GM12892 (cell line): ENCODE measurements around the gene WDFY3.

ENCODE experiments used
- DNase-seq: peaks from one replicate; pipeline ENCODE4 v3.0.0; 2011; ENCODE audit not compliant: insufficient read length
- FAIRE-seq: peaks from 2 replicates; lab custom pipeline; 2011; peaks lifted over from hg19 to GRCh38; lab: Jason Lieb, UNC
- POLR2A ChIP-seq: IDR thresholded peaks from 2 replicates; pipeline ENCODE4 v1.6.1; 2011; ENCODE audit warnings: low read depth, low read length, control low read depth
- POLR2AphosphoS5 ChIP-seq: IDR thresholded peaks from 2 replicates; pipeline ENCODE4 v1.6.1; 2011; ENCODE audit warnings: low read depth, low read length, control low read depth
- TAF1 ChIP-seq: IDR thresholded peaks from 2 replicates; pipeline ENCODE4 v1.6.1; 2011; ENCODE audit warnings: low read depth, mild to moderate bottlenecking, control low read depth, low read length, borderline replicate concordance

Gene WDFY3

DNA sequence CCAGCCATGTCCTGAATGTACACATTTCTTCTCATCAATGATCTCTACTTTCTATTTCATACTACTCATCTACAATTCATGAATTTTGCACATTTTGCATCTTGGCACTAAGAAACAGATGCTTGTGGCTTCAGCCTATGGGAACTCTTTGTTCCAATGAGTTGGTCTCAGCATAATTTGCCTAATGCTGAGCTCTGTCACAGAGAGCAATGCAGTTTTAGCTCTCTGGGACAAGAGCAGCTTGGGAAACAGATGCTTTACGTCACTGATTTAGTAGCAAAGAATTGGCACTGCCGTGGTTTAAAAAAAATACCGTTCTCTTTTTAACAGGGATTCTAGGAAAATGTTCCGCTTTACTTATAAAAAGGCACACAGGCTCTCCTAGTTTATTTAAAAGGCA lies 162.4 kb downstream of the WDFY3 start:
- DNase-seq (no peak), FAIRE-seq (no peak)
- TF ChIP-seq POLR2AphosphoS5 (no peak), POLR2A (no peak), TAF1 (no peak)

DNA sequence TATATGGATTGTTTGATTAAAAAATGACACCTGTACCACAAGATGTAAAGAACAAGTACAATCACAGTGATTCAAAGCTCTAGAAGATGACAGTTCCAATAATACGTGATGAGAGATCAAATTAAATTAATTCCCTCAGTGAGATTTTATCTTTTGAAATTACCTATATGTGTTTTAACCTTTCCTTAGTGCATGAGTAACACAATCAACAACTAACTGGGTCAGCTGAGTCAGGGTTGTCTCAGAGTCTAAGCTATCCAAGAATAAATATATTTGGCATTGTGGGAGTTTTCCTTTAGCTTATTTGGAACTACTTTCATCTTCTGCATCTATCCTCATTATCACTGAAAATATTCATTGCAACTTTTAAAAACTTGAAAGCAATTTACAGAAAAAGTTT lies 162.8 kb downstream of the WDFY3 start:
- no peak for TF ChIP-seq TAF1
- no peak for TF ChIP-seq POLR2AphosphoS5
- no peak for TF ChIP-seq POLR2A
- FAIRE-seq (no peak), DNase-seq (no peak)

DNA sequence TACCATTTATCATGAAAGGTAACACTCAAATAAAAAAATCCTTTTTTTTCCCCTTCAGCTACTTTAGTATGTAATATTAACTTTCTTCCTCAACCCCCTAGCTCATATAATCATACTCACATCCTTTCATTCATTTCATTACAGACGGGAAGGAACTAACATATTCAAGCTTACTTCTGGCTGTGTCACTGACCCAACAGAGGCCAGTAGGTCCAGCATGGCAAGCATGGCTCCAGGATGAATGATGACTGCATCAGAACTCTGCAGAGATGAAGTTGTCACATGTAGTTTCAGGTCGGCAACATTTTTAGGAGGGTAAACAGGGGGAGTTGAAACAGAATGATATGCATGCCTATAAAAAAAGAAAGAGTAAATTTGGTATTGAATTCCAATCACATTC lies 163.4 kb downstream of the WDFY3 start:
- no peak for TF ChIP-seq POLR2A
- TF ChIP-seq TAF1 = no peak
- TF ChIP-seq POLR2AphosphoS5 = no peak
- no peak for FAIRE-seq

DNA sequence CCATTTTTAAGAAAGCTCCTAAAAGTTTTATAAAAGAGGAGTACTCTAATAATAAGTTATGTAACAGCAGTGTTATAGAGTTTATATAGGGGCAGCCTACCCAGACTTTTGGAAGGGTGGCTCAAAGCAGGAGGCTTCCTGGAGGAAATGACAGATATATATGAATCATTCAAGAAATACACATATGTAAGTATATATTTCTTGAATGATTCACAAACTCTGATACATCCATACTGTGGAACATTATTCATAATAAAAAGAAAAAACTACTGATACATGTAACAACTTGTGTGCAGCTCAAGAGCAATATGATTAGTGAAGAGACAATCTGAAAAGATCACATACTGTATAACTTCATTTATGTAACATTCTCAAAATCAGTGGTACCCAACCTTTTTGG lies 166.2 kb downstream of the WDFY3 start:
- TF ChIP-seq POLR2A = no peak
- TF ChIP-seq TAF1 = no peak
- no peak for TF ChIP-seq POLR2AphosphoS5
- FAIRE-seq (no peak), DNase-seq (no peak)

More for the DNA sequence above, 163.4 kb downstream of the WDFY3 start:
- no peak for DNase-seq

DNA sequence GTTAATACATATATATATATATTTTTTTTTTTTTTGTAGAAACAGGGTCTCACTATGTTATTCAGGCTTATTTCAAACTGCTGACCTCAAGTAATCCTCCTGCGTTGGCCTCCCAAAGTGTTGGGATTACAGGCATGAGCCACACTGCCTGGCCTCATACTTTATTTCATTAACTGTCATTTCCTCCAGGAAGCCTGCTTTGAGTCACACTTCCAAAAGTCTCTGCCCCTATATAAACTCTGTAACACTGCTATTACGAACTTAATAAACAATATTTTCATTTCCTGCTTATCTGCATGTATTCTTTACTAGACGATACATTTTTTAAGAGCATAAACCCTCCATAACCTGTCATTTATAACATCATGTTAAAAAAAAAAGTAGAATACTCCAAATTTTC lies 167.2 kb downstream of the WDFY3 start:
- FAIRE-seq = no peak
- no peak for TF ChIP-seq TAF1
- no peak for DNase-seq

DNA sequence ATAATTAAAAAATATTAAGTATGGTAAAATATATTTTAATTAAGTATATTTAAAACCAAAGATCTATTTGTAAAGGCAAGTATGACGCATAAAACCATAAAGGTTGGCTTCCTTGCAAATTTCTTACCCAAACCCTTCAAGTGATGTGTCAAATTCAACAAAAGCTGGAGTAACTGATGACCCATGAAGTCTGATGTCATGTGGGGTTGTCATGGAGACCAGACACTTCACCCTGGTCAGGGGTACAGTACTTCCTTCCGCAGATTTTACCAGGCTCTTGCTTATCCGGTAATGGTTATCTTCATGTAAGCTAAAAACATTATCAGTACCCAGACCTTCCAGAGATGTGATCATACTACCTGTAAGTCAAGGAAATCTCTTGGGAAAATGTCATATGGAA lies 170.1 kb downstream of the WDFY3 start:
- no peak for FAIRE-seq
- DNase-seq = no peak
- TF ChIP-seq TAF1 = no peak
- TF ChIP-seq POLR2A = no peak
- no peak for TF ChIP-seq POLR2AphosphoS5

DNA sequence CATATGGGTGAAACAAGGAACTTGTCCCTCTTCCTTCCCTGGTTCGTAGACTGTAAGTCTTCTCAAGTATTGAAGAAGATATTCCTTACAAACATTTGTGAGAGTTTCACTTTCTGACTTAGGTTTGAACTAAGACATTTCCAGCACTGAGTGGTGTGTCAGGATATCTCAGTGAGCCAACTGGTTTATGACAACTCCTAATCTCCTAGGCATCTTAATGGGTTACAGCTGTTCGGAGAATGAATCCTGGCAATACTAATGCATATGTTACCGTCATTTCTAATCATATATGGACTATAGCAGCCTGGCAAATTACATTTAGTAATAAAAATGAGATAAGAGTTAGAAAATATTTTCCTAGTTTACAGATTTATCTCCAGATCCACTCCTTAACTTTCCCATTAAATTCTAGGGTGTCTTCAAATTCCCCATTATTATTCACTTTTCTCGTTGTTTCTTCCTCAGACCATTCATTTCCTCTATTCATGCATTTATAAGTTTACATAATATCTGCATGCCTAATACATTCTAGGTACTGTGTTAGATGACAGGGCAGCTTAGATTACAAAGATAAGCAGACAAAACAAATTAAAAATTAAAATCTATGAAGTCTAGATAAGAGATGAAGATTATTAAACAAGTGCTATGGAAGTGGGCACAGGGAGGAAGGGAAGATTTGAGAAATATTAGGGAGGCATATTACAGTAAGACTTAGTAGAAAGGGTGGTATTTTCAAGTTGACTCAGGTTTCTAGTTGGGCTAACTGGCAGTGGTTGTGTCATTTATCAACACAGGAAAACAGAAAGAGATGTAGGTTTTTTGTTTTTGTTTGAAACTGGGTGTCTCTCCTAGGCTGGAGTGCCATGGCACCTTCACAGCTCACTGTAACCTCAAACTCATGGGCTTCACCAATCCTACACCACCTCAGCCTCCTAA lies 173.9 kb downstream of the WDFY3 start:
- TF ChIP-seq POLR2AphosphoS5 = no peak
- FAIRE-seq = no peak
- DNase-seq = no peak

DNA sequence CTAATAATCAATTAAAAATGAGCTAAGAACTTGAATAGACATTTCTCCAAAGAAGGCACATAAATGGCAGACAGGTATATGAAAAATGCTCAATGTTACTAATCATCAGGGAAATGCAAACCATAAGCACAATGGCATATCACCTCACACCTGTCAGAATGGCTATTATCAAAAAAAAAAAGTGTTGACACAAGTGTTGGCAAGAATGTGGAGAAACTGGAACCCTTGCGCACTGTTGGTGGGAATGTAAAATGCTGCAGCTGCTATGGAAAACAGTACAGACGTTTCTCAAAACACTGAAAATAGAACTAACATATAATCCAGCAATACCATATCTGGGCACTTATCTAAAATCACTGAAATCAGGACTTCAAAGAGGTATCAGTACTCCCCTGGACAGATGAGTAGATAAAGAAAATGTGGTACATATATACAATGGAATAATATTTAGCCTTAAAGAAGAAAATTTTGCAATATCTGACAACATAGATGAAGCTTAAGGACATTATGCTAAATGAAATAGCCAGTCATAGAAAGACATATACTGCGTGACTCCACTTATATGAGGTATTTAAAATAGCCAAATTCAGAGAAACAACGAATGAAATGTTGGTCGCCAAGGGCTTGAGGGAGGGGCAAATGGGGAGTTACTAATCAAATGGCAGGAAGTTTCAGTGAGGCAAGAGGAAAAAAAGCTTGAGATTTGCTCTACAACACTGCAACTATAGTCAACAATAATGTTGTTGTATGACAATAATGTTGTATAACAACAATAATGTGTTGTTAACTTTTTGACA lies 175.5 kb downstream of the WDFY3 start:
- TF ChIP-seq POLR2A (no peak), POLR2AphosphoS5 (no peak), TAF1 (no peak)
- no peak for DNase-seq
- FAIRE-seq = no peak

DNA sequence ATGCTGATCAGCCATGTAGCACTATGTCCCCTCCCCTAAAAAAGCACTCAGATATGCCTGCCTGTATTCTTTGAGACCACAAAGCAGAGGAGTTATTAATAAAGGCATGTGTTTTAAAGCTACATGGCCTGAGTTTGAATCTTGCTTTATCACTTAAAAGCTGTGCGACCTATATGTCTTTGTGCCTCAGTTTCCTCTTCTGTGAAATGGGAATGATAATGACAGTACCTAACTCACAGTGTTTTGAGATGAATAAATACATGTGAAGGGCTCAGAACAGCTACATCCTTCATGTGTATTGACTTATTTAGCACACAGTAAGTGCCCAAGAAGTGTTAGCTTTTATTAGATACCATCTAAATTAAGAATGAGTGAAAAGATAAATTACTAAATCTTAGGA lies 180.0 kb downstream of the WDFY3 start:
- no peak for FAIRE-seq
- DNase-seq = no peak
- no peak for TF ChIP-seq TAF1
- no peak for TF ChIP-seq POLR2A
- TF ChIP-seq POLR2AphosphoS5 = no peak

DNA sequence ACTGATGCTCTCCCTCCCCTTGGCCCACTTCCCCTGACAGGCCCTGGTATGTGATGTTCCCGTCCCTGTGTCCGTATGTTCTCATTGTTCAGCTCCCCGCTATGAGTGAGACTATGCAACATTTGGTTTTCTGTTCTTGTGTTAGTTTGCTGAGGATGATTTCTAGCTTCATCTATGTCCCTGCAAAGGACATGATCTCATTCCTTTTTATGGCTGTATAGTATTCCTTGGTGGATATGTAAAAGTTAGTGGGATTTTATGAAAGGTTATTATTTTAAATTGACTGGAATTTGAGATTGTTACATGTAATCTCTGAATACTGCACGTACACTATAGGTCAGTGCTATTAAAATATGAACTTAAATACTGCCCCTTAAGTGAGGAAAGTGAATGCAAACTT lies 184.0 kb downstream of the WDFY3 start:
- FAIRE-seq (no peak), DNase-seq (no peak)
- TF ChIP-seq POLR2AphosphoS5 = no peak
- TF ChIP-seq TAF1 = no peak
- no peak for TF ChIP-seq POLR2A

DNA sequence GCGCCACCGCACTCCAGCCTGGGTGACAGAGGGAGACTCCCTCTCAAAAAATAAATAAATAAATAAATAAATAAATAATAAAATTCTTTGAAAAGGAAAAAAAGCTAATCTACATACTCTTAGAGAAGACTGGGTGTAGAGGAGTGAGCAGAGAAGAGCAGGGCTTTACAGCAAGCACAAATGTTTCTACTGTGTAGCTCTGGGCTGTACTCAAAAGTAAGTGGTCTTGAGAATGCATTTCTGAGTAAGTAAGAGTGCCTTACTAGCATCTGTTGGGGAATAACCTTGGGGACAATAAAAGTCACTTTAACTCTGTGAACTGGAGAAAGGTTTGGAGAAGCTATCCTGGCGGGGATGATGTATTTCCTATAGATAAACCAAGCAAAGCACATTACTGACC lies 185.8 kb downstream of the WDFY3 start:
- DNase-seq (no peak), FAIRE-seq (no peak)
- no peak for TF ChIP-seq TAF1
- no peak for TF ChIP-seq POLR2A
- no peak for TF ChIP-seq POLR2AphosphoS5

DNA sequence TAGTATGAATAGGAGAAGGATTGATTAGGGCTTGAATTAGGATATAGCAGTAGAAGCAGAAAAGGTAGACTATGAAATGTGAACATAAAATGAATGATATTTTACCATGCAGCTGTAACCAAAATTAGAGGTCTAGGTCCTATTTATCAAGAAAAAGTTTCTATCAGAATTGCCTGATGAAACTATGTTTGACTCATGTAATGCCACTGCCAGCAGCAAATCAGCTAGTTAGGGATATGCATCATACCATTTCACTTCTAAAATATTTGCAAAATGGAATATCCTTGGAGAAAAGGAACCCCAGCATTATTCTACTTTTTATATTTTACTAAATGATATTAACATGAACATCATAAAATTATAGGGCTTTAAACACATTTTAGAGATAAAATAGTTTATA lies 188.4 kb downstream of the WDFY3 start:
- no peak for DNase-seq
- TF ChIP-seq POLR2A = no peak
- TF ChIP-seq TAF1 = no peak
- no peak for TF ChIP-seq POLR2AphosphoS5
- no peak for FAIRE-seq

DNA sequence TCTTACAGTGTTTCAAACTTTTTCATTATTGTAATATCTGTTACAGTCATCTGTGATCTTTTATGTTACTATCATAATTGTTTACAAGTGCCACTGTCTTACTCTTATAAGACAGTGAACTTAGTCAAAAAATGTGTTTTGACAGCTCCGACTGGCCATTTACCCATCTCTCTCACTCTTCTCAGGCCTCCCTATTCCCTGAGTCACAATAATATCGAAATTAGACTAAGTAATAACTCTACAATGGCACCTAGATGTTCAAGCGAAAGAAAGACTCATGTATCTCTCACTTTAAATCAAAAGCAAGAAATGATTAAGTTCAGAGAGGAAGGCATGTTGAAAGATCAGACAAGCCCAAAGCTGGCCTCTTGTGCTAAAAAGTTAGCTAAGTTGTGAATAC lies 199.3 kb downstream of the WDFY3 start:
- DNase-seq (no peak), FAIRE-seq (no peak)
- TF ChIP-seq POLR2AphosphoS5 (no peak), POLR2A (no peak), TAF1 (no peak)
